Suprapubic skin (tissue), 4 donors: Measurements from ENCODE around the gene RNF19B. TPM values are rescaled to one million over a fixed set of nuclear protein-coding genes. Genes with fewer than 3 reads are reported as not detected.

Experiments
- DNase-seq, 2 donors: peaks; one replicate each; pipeline ENCODE4 v3.0.0-alpha.2; 2019; ENCODE audit warnings: low spot score in 2 of 2
- H3K27ac ChIP-seq: fragments of 200-600 bp; sonication (generic); one replicate; pipeline ENCODE4 v1.5.1; 2019
- H3K27me3 ChIP-seq: fragments of 200-600 bp; sonication (generic); one replicate; pipeline ENCODE4 v1.5.1; 2019
- H3K36me3 ChIP-seq: fragments of 200-600 bp; sonication (generic); one replicate; pipeline ENCODE4 v1.5.1; 2019
- H3K4me1 ChIP-seq: fragments of 200-600 bp; sonication (generic); one replicate; pipeline ENCODE4 v1.5.1; 2019
- H3K4me3 ChIP-seq: fragments of 200-600 bp; sonication (generic); one replicate; pipeline ENCODE4 v1.5.1; 2019; ENCODE audit warnings: mild to moderate bottlenecking
- H3K9me3 ChIP-seq: fragments of 200-600 bp; sonication (generic); one replicate; pipeline ENCODE4 v1.5.1; 2019
- CTCF ChIP-seq, 2 donors: fragments of 200-600 bp in 1 of 2; fragments of 450-650 bp in 1 of 2; sonication (generic) in 1 of 2; IDR thresholded peaks; one replicate each; pipeline ENCODE4 v1.5.1; 2016 to 2019; ENCODE audit warnings: antibody characterized with exemption in 2 of 2, mild to moderate bottlenecking in 1 of 2, moderate library complexity in 1 of 2
- EP300 ChIP-seq: sonication (generic); formaldehyde crosslinking; IDR thresholded peaks from one replicate; pipeline ENCODE4 v1.6.1; 2017; ENCODE audit warnings: antibody characterized with exemption
- POLR2A ChIP-seq, 2 donors: fragments of 450-650 bp; IDR thresholded peaks; one replicate each; pipeline ENCODE4 v1.6.1; 2017; ENCODE audit warnings: antibody characterized with exemption in 2 of 2, mild to moderate bottlenecking in 2 of 2, moderate library complexity in 2 of 2
- POLR2AphosphoS5 ChIP-seq, 3 donors: sonication (generic); formaldehyde crosslinking; IDR thresholded peaks; one replicate each; pipeline ENCODE4 v1.6.1; 2017; ENCODE audit warnings: antibody characterized with exemption in 3 of 3
- WGBS: methylation state at CpG from one replicate; pipeline ENCODE4 v1.1.5; 2018; 5-methylcytosine and 5-hydroxymethylcytosine counted together
- total RNA-seq, 4 donors: library from RNA; depleted of rRNA; stranded (reverse); fragments of >200 nt; gene quantifications; one replicate each; pipeline ENCODE4 v1.1.0, GENCODE V29; 2016

Gene RNF19B
- total RNA-seq, 4 donors from 2014 or later = 33.1 to 55.5 (median 43.0) TPM

GRCh38 chr1:32962248-32962896 is 2.2 kb downstream of the RNF19B start:
- WGBS = 24% methylated on average over 6 of the region's 6 CpGs
- TF ChIP-seq EP300 (no peak), POLR2AphosphoS5 (IDR thresholded peaks at IDR 0.05) (no peak), POLR2A (IDR thresholded peaks at IDR 0.05) (no peak), CTCF (IDR thresholded peaks at IDR 0.05) (no peak)
- Histone ChIP-seq H3K9me3 (no peaks in the 10 kb centered on the region), H3K4me3 (peak overlapping the region; percentile 72), H3K27ac (peak overlapping the region; percentile 24), H3K4me1 (peaks cover 47% of the 10 kb centered on the region), H3K36me3 (no peaks in the 10 kb centered on the region), H3K27me3 (no peaks in the 10 kb centered on the region)
- DNase-seq = no peak

- Histone ChIP-seq H3K36me3 (no peaks in the 10 kb centered on the region), H3K27ac (no peak overlapping the region), H3K27me3 (no peaks in the 10 kb centered on the region), H3K9me3 (no peaks in the 10 kb centered on the region), H3K4me3 (no peak overlapping the region), H3K4me1 (peaks cover 47% of the 10 kb centered on the region)
- TF ChIP-seq CTCF (IDR thresholded peaks at IDR 0.05) (no peak), EP300 (no peak), POLR2A (IDR thresholded peaks at IDR 0.05) (no peak), POLR2AphosphoS5 (IDR thresholded peaks at IDR 0.05) (no peak)
- 36% methylated on average over 8 of the region's 8 CpGs for WGBS
- no peak for DNase-seq
These were observed 3.7 kb downstream of the RNF19B start for GRCh38 chr1:32960819-32961355.

GRCh38 chr1:32960342-32960741 is 4.3 kb downstream of the RNF19B start:
- no peak for TF ChIP-seq CTCF (IDR thresholded peaks at IDR 0.05)
- TF ChIP-seq EP300 = no peak
- TF ChIP-seq POLR2A (IDR thresholded peaks at IDR 0.05) = no peak
- no peak for TF ChIP-seq POLR2AphosphoS5 (IDR thresholded peaks at IDR 0.05)
- Histone ChIP-seq H3K36me3 (no peaks in the 10 kb centered on the region), H3K27me3 (no peaks in the 10 kb centered on the region), H3K4me1 (peaks cover 46% of the 10 kb centered on the region), H3K27ac (no peak overlapping the region), H3K4me3 (no peak overlapping the region), H3K9me3 (no peaks in the 10 kb centered on the region)
- WGBS = 31% methylated on average over 2 of the region's 2 CpGs
- no peak for DNase-seq

GRCh38 chr1:32958827-32959226 is 5.8 kb downstream of the RNF19B start:
- H3K4me3 ChIP-seq = no peak overlapping the region
- H3K36me3 ChIP-seq = no peaks in the 10 kb centered on the region
- no peak overlapping the region for H3K27ac ChIP-seq
- no peak for TF ChIP-seq POLR2A (IDR thresholded peaks at IDR 0.05)
- TF ChIP-seq POLR2AphosphoS5 (IDR thresholded peaks at IDR 0.05) = no peak
- TF ChIP-seq EP300 = no peak
- TF ChIP-seq CTCF (IDR thresholded peaks at IDR 0.05) = no peak
- H3K27me3 ChIP-seq = no peaks in the 10 kb centered on the region
- no peak for DNase-seq
- no peaks in the 10 kb centered on the region for H3K9me3 ChIP-seq
- H3K4me1 ChIP-seq = peaks cover 42% of the 10 kb centered on the region
- 90% methylated on average over 1 of the region's 1 CpG for WGBS

- Histone ChIP-seq H3K27ac (no peak overlapping the region), H3K4me1 (peaks cover 27% of the 10 kb centered on the region), H3K9me3 (no peaks in the 10 kb centered on the region), H3K36me3 (no peaks in the 10 kb centered on the region), H3K27me3 (no peaks in the 10 kb centered on the region), H3K4me3 (no peak overlapping the region)
- TF ChIP-seq EP300 (no peak), POLR2AphosphoS5 (IDR thresholded peaks at IDR 0.05) (no peak), POLR2A (IDR thresholded peaks at IDR 0.05) (no peak), CTCF (IDR thresholded peaks at IDR 0.05) (no peak)
- WGBS = 91% methylated on average over 3 of the region's 3 CpGs
- no peak for DNase-seq
These were observed 7.6 kb downstream of the RNF19B start for GRCh38 chr1:32957017-32957416.
